Measurements from ENCODE around the gene NQO2. TPM values are rescaled to one million over a fixed set of nuclear protein-coding genes. Genes with fewer than 3 reads are reported as not detected.
A peak's percentile ranks its signal among the peaks of the same experiment; 100 is the strongest.

Gene NQO2
- total and polyA plus RNA-seq, 2 of the 13 experiments (the other 11 are each of a cell fraction or from before 2014, with no cell fraction given): 32.2 to 56.5 TPM

DNA sequence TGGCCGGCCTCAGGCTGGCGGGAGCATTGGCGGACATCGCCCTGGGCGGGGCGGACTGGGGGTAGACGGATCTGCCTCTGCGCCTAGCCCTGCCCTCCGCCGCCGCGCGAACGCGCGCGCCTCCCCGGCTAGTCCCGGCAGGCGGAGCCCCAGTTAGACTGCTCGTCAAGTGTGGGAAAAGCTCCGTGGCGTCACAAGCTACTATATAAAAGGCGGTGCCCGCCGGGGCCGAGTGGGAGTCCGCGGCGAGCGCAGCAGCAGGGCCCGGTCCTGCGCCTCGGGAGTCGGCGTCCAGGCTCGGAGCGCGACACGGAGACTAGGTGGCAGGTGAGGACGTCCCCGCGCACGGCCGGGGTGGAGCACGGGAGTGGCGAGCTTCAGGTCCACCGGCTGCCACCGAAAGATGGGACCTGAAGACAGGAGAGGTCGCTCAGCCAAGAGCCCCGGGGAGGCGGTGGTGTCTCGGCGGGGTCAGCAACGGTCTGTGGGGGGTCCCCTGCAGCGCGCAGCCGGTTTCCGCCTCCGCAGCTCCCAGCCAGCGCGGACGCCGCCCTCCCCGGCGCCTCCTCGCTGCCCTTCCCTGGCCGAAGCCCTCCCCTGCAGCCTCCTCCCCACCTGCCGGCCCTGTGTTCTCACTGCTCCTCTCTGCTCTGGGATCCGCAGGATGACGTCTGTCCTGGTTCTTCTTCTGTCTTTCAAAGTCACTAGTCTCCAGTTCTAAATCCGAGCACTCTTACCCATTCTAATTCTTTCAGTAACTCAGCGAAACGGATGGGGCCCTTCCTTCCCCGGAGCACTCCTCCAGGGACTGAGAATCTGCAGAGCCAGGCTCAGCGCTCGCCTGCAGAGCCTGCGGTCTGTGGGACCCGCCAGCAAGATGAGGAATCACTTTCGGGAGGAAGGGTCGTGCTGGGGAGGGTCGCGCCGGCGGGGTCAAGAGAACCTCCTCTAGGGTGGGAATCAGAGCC lies 64.3 kb downstream of the NQO2 start (continued):
- TF ChIP-seq, protein P1, sequence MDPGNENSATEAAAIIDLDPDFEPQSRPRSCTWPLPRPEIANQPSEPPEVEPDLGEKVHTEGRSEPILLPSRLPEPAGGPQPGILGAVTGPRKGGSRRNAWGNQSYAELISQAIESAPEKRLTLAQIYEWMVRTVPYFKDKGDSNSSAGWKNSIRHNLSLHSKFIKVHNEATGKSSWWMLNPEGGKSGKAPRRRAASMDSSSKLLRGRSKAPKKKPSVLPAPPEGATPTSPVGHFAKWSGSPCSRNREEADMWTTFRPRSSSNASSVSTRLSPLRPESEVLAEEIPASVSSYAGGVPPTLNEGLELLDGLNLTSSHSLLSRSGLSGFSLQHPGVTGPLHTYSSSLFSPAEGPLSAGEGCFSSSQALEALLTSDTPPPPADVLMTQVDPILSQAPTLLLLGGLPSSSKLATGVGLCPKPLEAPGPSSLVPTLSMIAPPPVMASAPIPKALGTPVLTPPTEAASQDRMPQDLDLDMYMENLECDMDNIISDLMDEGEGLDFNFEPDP (CRISPR knock-in tag; conservative IDR thresholded peaks at IDR 0.05): no peak
- TF ChIP-seq, protein P2, sequence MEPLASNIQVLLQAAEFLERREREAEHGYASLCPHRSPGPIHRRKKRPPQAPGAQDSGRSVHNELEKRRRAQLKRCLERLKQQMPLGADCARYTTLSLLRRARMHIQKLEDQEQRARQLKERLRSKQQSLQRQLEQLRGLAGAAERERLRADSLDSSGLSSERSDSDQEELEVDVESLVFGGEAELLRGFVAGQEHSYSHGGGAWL (CRISPR knock-in tag; IDR thresholded peaks at IDR 0.05): peak; percentile 59; the same call in 1 of the 2 replicates
- TF ChIP-seq, protein P3, sequence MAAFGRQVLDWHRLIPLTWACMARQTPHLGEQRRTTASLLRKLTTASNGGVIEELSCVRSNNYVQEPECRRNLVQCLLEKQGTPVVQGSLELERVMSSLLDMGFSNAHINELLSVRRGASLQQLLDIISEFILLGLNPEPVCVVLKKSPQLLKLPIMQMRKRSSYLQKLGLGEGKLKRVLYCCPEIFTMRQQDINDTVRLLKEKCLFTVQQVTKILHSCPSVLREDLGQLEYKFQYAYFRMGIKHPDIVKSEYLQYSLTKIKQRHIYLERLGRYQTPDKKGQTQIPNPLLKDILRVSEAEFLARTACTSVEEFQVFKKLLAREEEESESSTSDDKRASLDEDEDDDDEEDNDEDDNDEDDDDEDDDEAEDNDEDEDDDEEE (CRISPR knock-in tag; IDR thresholded peaks at IDR 0.05): peak; percentile 63; the same call in 1 of the 2 replicates
- TF ChIP-seq CHCHD3 (CRISPR knock-in tag; IDR thresholded peaks at IDR 0.05) (0 out of 2 replicates have a peak, but pooled peaks have one; percentile 21), POLR2AphosphoS5 (IDR thresholded peaks at IDR 0.05; ENCODE audit: low read depth, low read length) (peak; percentile 86), ZIK1 (CRISPR knock-in tag; IDR thresholded peaks at IDR 0.05; ENCODE audit: borderline replicate concordance, low read depth) (peak; percentile 85), ZNF749 (CRISPR knock-in tag; IDR thresholded peaks at IDR 0.05; ENCODE audit: borderline replicate concordance) (peak; percentile 80; the same call in 1 of the 2 replicates), ZNF383 (CRISPR knock-in tag; IDR thresholded peaks at IDR 0.05; ENCODE audit: borderline replicate concordance) (no peak; the same call in 1 of the 2 replicates), ZNF34 (CRISPR knock-in tag; IDR thresholded peaks at IDR 0.05; ENCODE audit: borderline replicate concordance) (peak; percentile 93), ZKSCAN1 (IDR thresholded peaks at IDR 0.05; ENCODE audit: low read length) (peak; percentile 32; the same call in 1 of the 2 replicates), REXO4 (CRISPR knock-in tag; IDR thresholded peaks at IDR 0.05; ENCODE audit: borderline replicate concordance) (peak; percentile 38; the same call in 1 of the 2 replicates), PITX1 (CRISPR knock-in tag; IDR thresholded peaks at IDR 0.05) (peak; percentile 37; the same call in 1 of the 2 replicates), POGZ (CRISPR knock-in tag; IDR thresholded peaks at IDR 0.05) (peak; percentile 49; the same call in 1 of the 2 replicates), ZNF30 (CRISPR knock-in tag; IDR thresholded peaks at IDR 0.05) (no peak), ZBTB7A (CRISPR knock-in tag; IDR thresholded peaks at IDR 0.05) (0 out of 2 replicates have a peak, but pooled peaks have one; percentile 33), CHD2 (IDR thresholded peaks at IDR 0.05; ENCODE audit: low read depth, low read length) (no peak)
- TF ChIP-seq, protein P4, sequence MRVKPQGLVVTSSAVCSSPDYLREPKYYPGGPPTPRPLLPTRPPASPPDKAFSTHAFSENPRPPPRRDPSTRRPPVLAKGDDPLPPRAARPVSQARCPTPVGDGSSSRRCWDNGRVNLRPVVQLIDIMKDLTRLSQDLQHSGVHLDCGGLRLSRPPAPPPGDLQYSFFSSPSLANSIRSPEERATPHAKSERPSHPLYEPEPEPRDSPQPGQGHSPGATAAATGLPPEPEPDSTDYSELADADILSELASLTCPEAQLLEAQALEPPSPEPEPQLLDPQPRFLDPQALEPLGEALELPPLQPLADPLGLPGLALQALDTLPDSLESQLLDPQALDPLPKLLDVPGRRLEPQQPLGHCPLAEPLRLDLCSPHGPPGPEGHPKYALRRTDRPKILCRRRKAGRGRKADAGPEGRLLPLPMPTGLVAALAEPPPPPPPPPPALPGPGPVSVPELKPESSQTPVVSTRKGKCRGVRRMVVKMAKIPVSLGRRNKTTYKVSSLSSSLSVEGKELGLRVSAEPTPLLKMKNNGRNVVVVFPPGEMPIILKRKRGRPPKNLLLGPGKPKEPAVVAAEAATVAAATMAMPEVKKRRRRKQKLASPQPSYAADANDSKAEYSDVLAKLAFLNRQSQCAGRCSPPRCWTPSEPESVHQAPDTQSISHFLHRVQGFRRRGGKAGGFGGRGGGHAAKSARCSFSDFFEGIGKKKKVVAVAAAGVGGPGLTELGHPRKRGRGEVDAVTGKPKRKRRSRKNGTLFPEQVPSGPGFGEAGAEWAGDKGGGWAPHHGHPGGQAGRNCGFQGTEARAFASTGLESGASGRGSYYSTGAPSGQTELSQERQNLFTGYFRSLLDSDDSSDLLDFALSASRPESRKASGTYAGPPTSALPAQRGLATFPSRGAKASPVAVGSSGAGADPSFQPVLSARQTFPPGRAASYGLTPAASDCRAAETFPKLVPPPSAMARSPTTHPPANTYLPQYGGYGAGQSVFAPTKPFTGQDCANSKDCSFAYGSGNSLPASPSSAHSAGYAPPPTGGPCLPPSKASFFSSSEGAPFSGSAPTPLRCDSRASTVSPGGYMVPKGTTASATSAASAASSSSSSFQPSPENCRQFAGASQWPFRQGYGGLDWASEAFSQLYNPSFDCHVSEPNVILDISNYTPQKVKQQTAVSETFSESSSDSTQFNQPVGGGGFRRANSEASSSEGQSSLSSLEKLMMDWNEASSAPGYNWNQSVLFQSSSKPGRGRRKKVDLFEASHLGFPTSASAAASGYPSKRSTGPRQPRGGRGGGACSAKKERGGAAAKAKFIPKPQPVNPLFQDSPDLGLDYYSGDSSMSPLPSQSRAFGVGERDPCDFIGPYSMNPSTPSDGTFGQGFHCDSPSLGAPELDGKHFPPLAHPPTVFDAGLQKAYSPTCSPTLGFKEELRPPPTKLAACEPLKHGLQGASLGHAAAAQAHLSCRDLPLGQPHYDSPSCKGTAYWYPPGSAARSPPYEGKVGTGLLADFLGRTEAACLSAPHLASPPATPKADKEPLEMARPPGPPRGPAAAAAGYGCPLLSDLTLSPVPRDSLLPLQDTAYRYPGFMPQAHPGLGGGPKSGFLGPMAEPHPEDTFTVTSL (CRISPR knock-in tag; IDR thresholded peaks at IDR 0.05; ENCODE audit: borderline replicate concordance): peak; percentile 68; the same call in 1 of the 2 replicates
- TF ChIP-seq, protein P5, sequence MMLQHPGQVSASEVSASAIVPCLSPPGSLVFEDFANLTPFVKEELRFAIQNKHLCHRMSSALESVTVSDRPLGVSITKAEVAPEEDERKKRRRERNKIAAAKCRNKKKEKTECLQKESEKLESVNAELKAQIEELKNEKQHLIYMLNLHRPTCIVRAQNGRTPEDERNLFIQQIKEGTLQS (CRISPR knock-in tag; IDR thresholded peaks at IDR 0.05): no peak; the same call in 1 of the 2 replicates
